A673 (cell line): ENCODE data around the gene TMEM9B. TPM values are rescaled to one million over a fixed set of nuclear protein-coding genes. Genes with fewer than 3 reads are reported as not detected.

Experiments used
- BruUV-seq: library from RNA; stranded (reverse); fragments of 400-500 nt; replicated peaks from 2 replicates; lab custom pipeline; 2021; lab: Mats Ljungman, UMichigan
- CTCF ChIA-PET: fragments of 300-600 bp; sonication (Branson Sonifier 250); formaldehyde crosslinking; loops from one replicate; lab custom pipeline; 2022; ENCODE audit warnings: antibody characterized with exemption; lab: Charles Lee
- POLR2A ChIA-PET: fragments of 300-600 bp; sonication (Branson Sonifier 250); formaldehyde crosslinking; loops from one replicate; lab custom pipeline; 2022; ENCODE audit warnings: antibody characterized with exemption; ENCODE audit not compliant: low non-redundant PET; lab: Charles Lee
- DNase-seq: peaks from one replicate; pipeline ENCODE4 v3.0.0-alpha.2; 2015; ENCODE audit warnings: low spot score
- H3K27ac ChIP-seq: fragments of 200-600 bp; sonication (generic); 2 replicates; pipeline ENCODE4 v1.5.1; 2016; ENCODE audit warnings: mixed run types, low read depth, mild to moderate bottlenecking, mixed read lengths, antibody characterized with exemption, low read length; ENCODE audit not compliant: poor library complexity, severe bottlenecking
- H3K27me3 ChIP-seq: fragments of 200-600 bp; sonication (generic); replicated peaks from 2 replicates; pipeline ENCODE4 v1.6.1; 2017; ENCODE audit warnings: mixed run types, low read depth, mild to moderate bottlenecking, mixed read lengths, antibody characterized with exemption, low read length; ENCODE audit not compliant: insufficient read depth, poor library complexity
- H3K36me3 ChIP-seq: fragments of 200-600 bp; sonication (generic); 2 replicates; pipeline ENCODE4 v1.6.1; 2016; ENCODE audit warnings: mixed run types, mild to moderate bottlenecking, mixed read lengths, antibody characterized with exemption, low read length; ENCODE audit not compliant: insufficient read depth, poor library complexity, severe bottlenecking
- H3K4me1 ChIP-seq: fragments of 200-600 bp; sonication (generic); 2 replicates; pipeline ENCODE4 v1.6.1; 2017; ENCODE audit warnings: mixed run types, mild to moderate bottlenecking, mixed read lengths, antibody characterized with exemption, low read length; ENCODE audit not compliant: insufficient read depth, poor library complexity, severe bottlenecking
- H3K4me3 ChIP-seq: fragments of 200-600 bp; sonication (generic); 2 replicates; pipeline ENCODE4 v1.5.1; 2016; ENCODE audit warnings: low read depth, mixed run types, mild to moderate bottlenecking, mixed read lengths, low read length; ENCODE audit not compliant: poor library complexity, severe bottlenecking
- H3K9me3 ChIP-seq: fragments of 200-600 bp; sonication (generic); 2 replicates; pipeline ENCODE4 v1.6.1; 2016; ENCODE audit warnings: mixed run types, low read depth, mild to moderate bottlenecking, mixed read lengths, antibody characterized with exemption, low read length; ENCODE audit not compliant: poor library complexity, severe bottlenecking
- EZH2 ChIP-seq: fragments of 200-600 bp; sonication (generic); IDR thresholded peaks from 2 replicates; pipeline ENCODE4 v1.6.1; 2017; ENCODE audit warnings: borderline replicate concordance, low read depth, mild to moderate bottlenecking, mixed read lengths, antibody characterized with exemption, low read length; ENCODE audit not compliant: poor library complexity, severe bottlenecking
- intact Hi-C: fragments of 100-400 bp; cut with micrococcal nuclease; formaldehyde crosslinking; loops from one replicate; pipeline ENCODE4 v1.10.0; 2022; ENCODE audit not compliant: unreplicated experiment
- total RNA-seq: library from RNA; stranded (reverse); gene quantifications from 2 replicates; pipeline ENCODE4 v1.2.3, GENCODE V29; 2021
- TF ChIP-seq, protein P1 (sequence below): fragments of 300-800, 200-600 bp; sonication (generic); conservative IDR thresholded peaks from 2 replicates; pipeline ENCODE4 v1.5.1; 2017; ENCODE audit warnings: low read depth, mild to moderate bottlenecking, antibody characterized with exemption, low read length, moderate library complexity, mixed read lengths

TMEM9B gene
- total RNA-seq, 1 experiment from 2014 or later: 11.3 TPM

DNA sequence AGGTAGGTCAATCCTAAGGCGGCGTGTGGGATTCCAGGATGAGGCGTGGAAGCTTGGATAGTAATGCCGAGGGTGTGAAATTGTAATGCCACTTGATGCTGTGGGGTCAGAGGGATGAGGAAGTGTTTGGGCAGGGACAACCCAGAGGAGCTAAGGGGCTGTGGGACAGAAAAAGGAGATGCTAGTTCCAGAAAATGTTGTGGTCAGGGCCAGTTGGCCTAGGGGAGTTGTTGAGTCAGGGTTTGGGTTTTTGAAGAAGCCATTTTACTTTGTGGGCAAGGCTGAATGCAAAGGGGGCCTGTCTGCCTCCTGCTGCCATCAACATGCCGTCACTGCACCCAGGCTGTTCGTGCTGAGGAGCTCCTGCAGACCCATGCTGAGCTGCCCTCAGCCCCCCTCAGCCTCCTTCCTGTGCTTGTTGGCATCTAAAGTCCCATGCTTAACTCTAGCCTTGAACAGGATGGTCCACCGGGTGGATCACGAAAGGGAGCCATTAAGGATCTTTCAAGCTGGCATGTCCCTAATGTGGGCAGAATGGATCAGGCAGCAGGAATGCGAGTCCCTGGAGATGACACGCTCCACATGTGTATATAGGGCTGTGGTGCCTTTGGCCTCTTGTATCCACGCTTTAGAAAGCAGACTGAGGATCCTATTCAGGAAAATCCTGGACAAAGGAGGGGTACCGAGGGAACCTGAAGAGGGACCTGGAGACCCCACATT lies 33.6 kb downstream of the TMEM9B start:
- Histone ChIP-seq H3K27me3 (no peaks in the 10 kb centered on the region), H3K27ac (no peak overlapping the region), H3K4me1 (peaks cover 7% of the 10 kb centered on the region), H3K9me3 (no peaks in the 10 kb centered on the region), H3K4me3 (no peak overlapping the region), H3K36me3 (no peaks in the 10 kb centered on the region)
- ChIA-PET CTCF (no interaction called here), POLR2A (interaction anchor here (0.6 kb wide), 1 partner anchor 78 kb away, joined by 6 read pairs; no protein-coding TSS in a partner anchor)
- no peak for DNase-seq
- TF ChIP-seq, protein P1, sequence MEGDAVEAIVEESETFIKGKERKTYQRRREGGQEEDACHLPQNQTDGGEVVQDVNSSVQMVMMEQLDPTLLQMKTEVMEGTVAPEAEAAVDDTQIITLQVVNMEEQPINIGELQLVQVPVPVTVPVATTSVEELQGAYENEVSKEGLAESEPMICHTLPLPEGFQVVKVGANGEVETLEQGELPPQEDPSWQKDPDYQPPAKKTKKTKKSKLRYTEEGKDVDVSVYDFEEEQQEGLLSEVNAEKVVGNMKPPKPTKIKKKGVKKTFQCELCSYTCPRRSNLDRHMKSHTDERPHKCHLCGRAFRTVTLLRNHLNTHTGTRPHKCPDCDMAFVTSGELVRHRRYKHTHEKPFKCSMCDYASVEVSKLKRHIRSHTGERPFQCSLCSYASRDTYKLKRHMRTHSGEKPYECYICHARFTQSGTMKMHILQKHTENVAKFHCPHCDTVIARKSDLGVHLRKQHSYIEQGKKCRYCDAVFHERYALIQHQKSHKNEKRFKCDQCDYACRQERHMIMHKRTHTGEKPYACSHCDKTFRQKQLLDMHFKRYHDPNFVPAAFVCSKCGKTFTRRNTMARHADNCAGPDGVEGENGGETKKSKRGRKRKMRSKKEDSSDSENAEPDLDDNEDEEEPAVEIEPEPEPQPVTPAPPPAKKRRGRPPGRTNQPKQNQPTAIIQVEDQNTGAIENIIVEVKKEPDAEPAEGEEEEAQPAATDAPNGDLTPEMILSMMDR: no peak
- TF ChIP-seq EZH2: no peak
- intact Hi-C loops: no loop called here
- BruUV-seq: no TSS peak

DNA sequence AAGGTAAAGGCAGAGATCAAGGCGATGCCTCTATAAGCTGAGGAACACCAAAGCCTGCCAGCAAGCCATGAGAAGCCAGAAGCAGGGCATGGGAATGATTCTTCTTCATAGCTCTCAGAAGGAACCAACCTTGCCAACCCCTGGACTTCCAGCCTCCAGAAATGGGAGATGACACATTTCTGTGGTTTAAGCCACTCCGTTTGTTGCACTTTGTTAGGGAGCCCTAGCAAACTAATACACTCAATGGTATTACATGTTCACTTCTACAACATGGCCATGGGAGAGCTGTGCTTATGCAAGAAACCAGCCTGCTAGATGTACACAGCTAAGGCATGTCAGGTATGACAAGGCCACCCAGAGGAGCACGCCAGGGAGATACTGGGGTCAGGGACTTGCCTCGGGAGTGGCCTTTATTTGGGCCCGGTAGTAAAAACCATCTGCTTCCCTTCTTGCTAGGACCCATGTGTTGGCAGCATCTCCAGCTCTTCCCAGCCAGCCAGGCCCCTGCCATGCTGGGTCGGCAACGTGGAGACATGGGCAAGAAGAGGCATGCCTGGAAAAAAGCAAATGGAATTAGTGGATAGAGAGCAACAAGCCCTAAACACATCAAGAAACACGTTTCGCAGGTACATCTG lies 35.1 kb downstream of the TMEM9B start:
- CTCF ChIA-PET: no interaction called here
- Histone ChIP-seq H3K27ac (no peak overlapping the region), H3K4me3 (no peak overlapping the region), H3K36me3 (no peaks in the 10 kb centered on the region), H3K4me1 (no peaks in the 10 kb centered on the region), H3K27me3 (no peaks in the 10 kb centered on the region), H3K9me3 (no peaks in the 10 kb centered on the region)
- POLR2A ChIA-PET: no interaction called here
- BruUV-seq: no TSS peak
- intact Hi-C loops: no loop called here
- TF ChIP-seq EZH2: no peak
- TF ChIP-seq, protein P1: no peak
- no peak for DNase-seq

DNA sequence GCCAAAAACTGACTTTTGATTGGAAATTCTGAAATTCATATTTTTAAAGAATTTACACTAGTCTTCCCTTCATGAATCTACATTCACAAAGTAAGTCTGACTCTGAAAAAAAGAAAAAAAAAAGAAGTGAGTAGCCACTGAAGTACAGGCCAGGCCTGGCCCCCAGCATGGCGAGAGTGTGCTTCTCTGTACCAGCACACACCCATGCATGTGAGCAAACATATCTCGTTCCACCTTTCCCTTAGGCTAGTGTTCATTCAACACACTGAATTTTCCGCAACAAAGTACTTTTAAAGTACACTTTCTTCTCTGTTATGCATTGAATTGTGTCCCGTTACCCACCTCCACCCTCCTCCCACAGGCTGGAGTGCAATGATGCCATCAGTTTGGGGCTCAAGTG lies 36.0 kb downstream of the TMEM9B start:
- no peak overlapping the region for H3K4me3 ChIP-seq
- H3K4me1 ChIP-seq: no peaks in the 10 kb centered on the region
- no peak overlapping the region for H3K27ac ChIP-seq
- no peaks in the 10 kb centered on the region for H3K27me3 ChIP-seq
- no peaks in the 10 kb centered on the region for H3K36me3 ChIP-seq
- DNase-seq: no peak
- ChIA-PET CTCF (no interaction called here), POLR2A (no interaction called here)
- no peak for TF ChIP-seq EZH2
- TF ChIP-seq, protein P1: no peak
- no TSS peak for BruUV-seq
- H3K9me3 ChIP-seq: no peaks in the 10 kb centered on the region
- intact Hi-C loops: no loop called here
